ENCODE results near the gene ALDH16A1.

Gene ALDH16A1

GRCh38 chr19:49507803-49508494 lies 54.9 kb downstream of the ALDH16A1 start:
- DNase-seq: no peak

GRCh38 chr19:49512970-49513745 lies 60.1 kb downstream of the ALDH16A1 start:
- peak in 7 of 56 donors; percentile 5 to 39 (median 21) for DNase-seq

GRCh38 chr19:49513746-49514118 lies 60.7 kb downstream of the ALDH16A1 start:
- DNase-seq: no peak

GRCh38 chr19:49514151-49514550 lies 61.1 kb downstream of the ALDH16A1 start:
- no peak for DNase-seq

- peak in 17 of 56 donors; percentile 5 to 55 (median 12) for DNase-seq
These were observed 62.7 kb downstream of the ALDH16A1 start for GRCh38 chr19:49515767-49516166.

- DNase-seq: no peak
These were observed 65.0 kb downstream of the ALDH16A1 start for GRCh38 chr19:49518033-49518432.
